ENCODE data around the gene CALCA.
A peak's percentile ranks its signal among the peaks of the same experiment; 100 is the strongest.
"Not testable (repeated sequence)": the region's sequence is repeated elsewhere in the genome, so short reads cannot be mapped to it uniquely, and the experiment has no call there.

Gene CALCA

GRCh38 chr11:14971865-14972580 lies at the start of gene CALCA:
Gene CALCA, minus strand, starts transcription at chr11:14972351. Its CDS starts 1,159 bp downstream, at chr11:14971192.
- DNase-seq = no peak

GRCh38 chr11:15016200-15016599 lies 44.0 kb upstream of the CALCA start:
- DNase-seq = no peak

- no peak for DNase-seq
Measured at GRCh38 chr11:15011776-15012345, 39.7 kb upstream of the CALCA start.

GRCh38 chr11:15010865-15011264 lies 38.7 kb upstream of the CALCA start:
- DNase-seq = no peak

- peak; percentile 47 for DNase-seq
Measured at GRCh38 chr11:15006139-15006759, 34.1 kb upstream of the CALCA start.

- DNase-seq = not testable (repeated sequence)
Measured at GRCh38 chr11:14988133-14988532, 16.0 kb upstream of the CALCA start.

GRCh38 chr11:14981507-14981906 lies 9.4 kb upstream of the CALCA start:
- no peak for DNase-seq

- DNase-seq = no peak
Measured at GRCh38 chr11:14980854-14981253, 8.7 kb upstream of the CALCA start.

- DNase-seq = no peak
Measured at GRCh38 chr11:14977101-14977880, 5.1 kb upstream of the CALCA start.

GRCh38 chr11:14975252-14975587 lies 3.1 kb upstream of the CALCA start:
- no peak for DNase-seq

- DNase-seq = peak; percentile 40
Measured at GRCh38 chr11:14974515-14975251, 2.5 kb upstream of the CALCA start.

- peak; percentile 3 for DNase-seq
Measured at GRCh38 chr11:14973621-14974514, 1.7 kb upstream of the CALCA start.

- DNase-seq = no peak
Measured at GRCh38 chr11:14972581-14973495, 687 bp upstream of the CALCA start.

GRCh38 chr11:14969901-14970323 lies 2.2 kb downstream of the CALCA start:
- DNase-seq = peak; percentile 48

GRCh38 chr11:14967581-14968243 lies 4.4 kb downstream of the CALCA start:
- DNase-seq = no peak

- no peak for DNase-seq
Measured at GRCh38 chr11:14956111-14956510, 16.0 kb downstream of the CALCA start.

GRCh38 chr11:14954581-14954980 lies 17.6 kb downstream of the CALCA start:
- DNase-seq = no peak

- DNase-seq = no peak
Measured at GRCh38 chr11:14953904-14954303, 18.2 kb downstream of the CALCA start.

GRCh38 chr11:14949437-14950147 lies 22.6 kb downstream of the CALCA start:
- no peak for DNase-seq

Measured in suppressor macrophage treated with lipopolysaccharide for 4 hours (primary cell).